Measurements from ENCODE around the gene RNU6-8.
A peak's percentile ranks its signal among the peaks of the same experiment; 100 is the strongest.

RNU6-8 gene

GRCh38 chr14:32202998-32203882, at the start of gene RNU6-8:
Gene RNU6-8 (minus strand): TSS chr14:32203269.
- Histone ChIP-seq H3K4me1 (ENCODE audit: control insufficient read depth in 2 of 2, insufficient read depth in 2 of 2, low read length in 2 of 2) (peaks cover 8 to 13% of the 10 kb centered on the region in 2 donors), H3K9me3 (ENCODE audit: control insufficient read depth in 2 of 2, low read length in 2 of 2) (no peaks in the 10 kb centered on the region), H3K4me3 (ENCODE audit: low read length in 2 of 2) (peak within 1 kb of the TSS; percentile 73 to 92), H3K27me3 (ENCODE audit: control insufficient read depth in 2 of 2, insufficient read depth in 2 of 2, low read length in 2 of 2) (no peaks in the 10 kb centered on the region), H3K36me3 (ENCODE audit: control insufficient read depth in 2 of 2, insufficient read depth in 2 of 2, low read length in 2 of 2) (no peaks in the 10 kb centered on the region), H3K9ac (ENCODE audit: low read depth in 1 of 2, low read length in 2 of 2) (peak within 1 kb of the TSS; percentile 73 to 85), H3K27ac (ENCODE audit: low read depth in 2 of 2, low read length in 2 of 2) (peak within 1 kb of the TSS; percentile 77 to 83)

GRCh38 chr14:32252030-32252670, 49.1 kb upstream of the RNU6-8 start:
- Histone ChIP-seq H3K9me3 (ENCODE audit: control insufficient read depth in 2 of 2, low read length in 2 of 2) (no peaks in the 10 kb centered on the region), H3K9ac (ENCODE audit: low read depth in 1 of 2, low read length in 2 of 2) (no peak overlapping the region), H3K36me3 (ENCODE audit: control insufficient read depth in 2 of 2, insufficient read depth in 2 of 2, low read length in 2 of 2) (no peaks in the 10 kb centered on the region), H3K27me3 (ENCODE audit: control insufficient read depth in 2 of 2, insufficient read depth in 2 of 2, low read length in 2 of 2) (no peaks in the 10 kb centered on the region), H3K4me1 (ENCODE audit: control insufficient read depth in 2 of 2, insufficient read depth in 2 of 2, low read length in 2 of 2) (peaks cover 0 to 3% of the 10 kb centered on the region in 2 donors), H3K4me3 (ENCODE audit: low read length in 2 of 2) (no peak overlapping the region), H3K27ac (ENCODE audit: low read depth in 2 of 2, low read length in 2 of 2) (no peak overlapping the region)

- Histone ChIP-seq H3K4me3 (ENCODE audit: low read length in 2 of 2) (no peak overlapping the region), H3K9me3 (ENCODE audit: control insufficient read depth in 2 of 2, low read length in 2 of 2) (no peaks in the 10 kb centered on the region), H3K27me3 (ENCODE audit: control insufficient read depth in 2 of 2, insufficient read depth in 2 of 2, low read length in 2 of 2) (no peaks in the 10 kb centered on the region), H3K36me3 (ENCODE audit: control insufficient read depth in 2 of 2, insufficient read depth in 2 of 2, low read length in 2 of 2) (no peaks in the 10 kb centered on the region), H3K9ac (ENCODE audit: low read depth in 1 of 2, low read length in 2 of 2) (no peak overlapping the region), H3K27ac (ENCODE audit: low read depth in 2 of 2, low read length in 2 of 2) (no peak overlapping the region), H3K4me1 (ENCODE audit: control insufficient read depth in 2 of 2, insufficient read depth in 2 of 2, low read length in 2 of 2) (peaks cover 0 to 3% of the 10 kb centered on the region in 2 donors)
Observed at GRCh38 chr14:32251530-32251929, 48.5 kb upstream of the RNU6-8 start.

GRCh38 chr14:32250681-32251080, 47.6 kb upstream of the RNU6-8 start:
- no peak overlapping the region for H3K9ac ChIP-seq (ENCODE audit: low read depth in 1 of 2, low read length in 2 of 2)
- no peaks in the 10 kb centered on the region for H3K36me3 ChIP-seq (ENCODE audit: control insufficient read depth in 2 of 2, insufficient read depth in 2 of 2, low read length in 2 of 2)
- H3K9me3 ChIP-seq (ENCODE audit: control insufficient read depth in 2 of 2, low read length in 2 of 2) = no peaks in the 10 kb centered on the region
- H3K4me1 ChIP-seq (ENCODE audit: control insufficient read depth in 2 of 2, insufficient read depth in 2 of 2, low read length in 2 of 2) = peaks cover 0 to 3% of the 10 kb centered on the region in 2 donors
- H3K27ac ChIP-seq (ENCODE audit: low read depth in 2 of 2, low read length in 2 of 2) = no peak overlapping the region
- no peaks in the 10 kb centered on the region for H3K27me3 ChIP-seq (ENCODE audit: control insufficient read depth in 2 of 2, insufficient read depth in 2 of 2, low read length in 2 of 2)
- H3K4me3 ChIP-seq (ENCODE audit: low read length in 2 of 2) = no peak overlapping the region

- H3K27me3 ChIP-seq (ENCODE audit: control insufficient read depth in 2 of 2, insufficient read depth in 2 of 2, low read length in 2 of 2) = no peaks in the 10 kb centered on the region
- H3K27ac ChIP-seq (ENCODE audit: low read depth in 2 of 2, low read length in 2 of 2) = no peak overlapping the region
- H3K36me3 ChIP-seq (ENCODE audit: control insufficient read depth in 2 of 2, insufficient read depth in 2 of 2, low read length in 2 of 2) = no peaks in the 10 kb centered on the region
- H3K4me3 ChIP-seq (ENCODE audit: low read length in 2 of 2) = no peak overlapping the region
- no peak overlapping the region for H3K9ac ChIP-seq (ENCODE audit: low read depth in 1 of 2, low read length in 2 of 2)
- H3K4me1 ChIP-seq (ENCODE audit: control insufficient read depth in 2 of 2, insufficient read depth in 2 of 2, low read length in 2 of 2) = peaks cover 0 to 3% of the 10 kb centered on the region in 2 donors
- H3K9me3 ChIP-seq (ENCODE audit: control insufficient read depth in 2 of 2, low read length in 2 of 2) = no peaks in the 10 kb centered on the region
Observed at GRCh38 chr14:32249780-32250179, 46.7 kb upstream of the RNU6-8 start.

GRCh38 chr14:32249371-32249770, 46.3 kb upstream of the RNU6-8 start:
- H3K27me3 ChIP-seq (ENCODE audit: control insufficient read depth in 2 of 2, insufficient read depth in 2 of 2, low read length in 2 of 2) = no peaks in the 10 kb centered on the region
- H3K4me1 ChIP-seq (ENCODE audit: control insufficient read depth in 2 of 2, insufficient read depth in 2 of 2, low read length in 2 of 2) = peaks cover 0 to 3% of the 10 kb centered on the region in 2 donors
- no peak overlapping the region for H3K27ac ChIP-seq (ENCODE audit: low read depth in 2 of 2, low read length in 2 of 2)
- no peak overlapping the region for H3K4me3 ChIP-seq (ENCODE audit: low read length in 2 of 2)
- H3K36me3 ChIP-seq (ENCODE audit: control insufficient read depth in 2 of 2, insufficient read depth in 2 of 2, low read length in 2 of 2) = no peaks in the 10 kb centered on the region
- no peaks in the 10 kb centered on the region for H3K9me3 ChIP-seq (ENCODE audit: control insufficient read depth in 2 of 2, low read length in 2 of 2)
- no peak overlapping the region for H3K9ac ChIP-seq (ENCODE audit: low read depth in 1 of 2, low read length in 2 of 2)

- Histone ChIP-seq H3K36me3 (ENCODE audit: control insufficient read depth in 2 of 2, insufficient read depth in 2 of 2, low read length in 2 of 2) (no peaks in the 10 kb centered on the region), H3K27me3 (ENCODE audit: control insufficient read depth in 2 of 2, insufficient read depth in 2 of 2, low read length in 2 of 2) (no peaks in the 10 kb centered on the region), H3K9me3 (ENCODE audit: control insufficient read depth in 2 of 2, low read length in 2 of 2) (no peaks in the 10 kb centered on the region), H3K4me3 (ENCODE audit: low read length in 2 of 2) (no peak overlapping the region), H3K27ac (ENCODE audit: low read depth in 2 of 2, low read length in 2 of 2) (no peak overlapping the region), H3K9ac (ENCODE audit: low read depth in 1 of 2, low read length in 2 of 2) (no peak overlapping the region), H3K4me1 (ENCODE audit: control insufficient read depth in 2 of 2, insufficient read depth in 2 of 2, low read length in 2 of 2) (no peaks in the 10 kb centered on the region)
Observed at GRCh38 chr14:32246751-32247150, 43.7 kb upstream of the RNU6-8 start.

GRCh38 chr14:32244404-32244803, 41.3 kb upstream of the RNU6-8 start:
- H3K4me1 ChIP-seq (ENCODE audit: control insufficient read depth in 2 of 2, insufficient read depth in 2 of 2, low read length in 2 of 2) = no peaks in the 10 kb centered on the region
- H3K4me3 ChIP-seq (ENCODE audit: low read length in 2 of 2) = no peak overlapping the region
- H3K9ac ChIP-seq (ENCODE audit: low read depth in 1 of 2, low read length in 2 of 2) = no peak overlapping the region
- no peak overlapping the region for H3K27ac ChIP-seq (ENCODE audit: low read depth in 2 of 2, low read length in 2 of 2)
- no peaks in the 10 kb centered on the region for H3K36me3 ChIP-seq (ENCODE audit: control insufficient read depth in 2 of 2, insufficient read depth in 2 of 2, low read length in 2 of 2)
- H3K9me3 ChIP-seq (ENCODE audit: control insufficient read depth in 2 of 2, low read length in 2 of 2) = no peaks in the 10 kb centered on the region
- no peaks in the 10 kb centered on the region for H3K27me3 ChIP-seq (ENCODE audit: control insufficient read depth in 2 of 2, insufficient read depth in 2 of 2, low read length in 2 of 2)

GRCh38 chr14:32233260-32233659, 30.2 kb upstream of the RNU6-8 start:
- Histone ChIP-seq H3K27me3 (ENCODE audit: control insufficient read depth in 2 of 2, insufficient read depth in 2 of 2, low read length in 2 of 2) (no peaks in the 10 kb centered on the region), H3K36me3 (ENCODE audit: control insufficient read depth in 2 of 2, insufficient read depth in 2 of 2, low read length in 2 of 2) (no peaks in the 10 kb centered on the region), H3K27ac (ENCODE audit: low read depth in 2 of 2, low read length in 2 of 2) (no peak overlapping the region), H3K9me3 (ENCODE audit: control insufficient read depth in 2 of 2, low read length in 2 of 2) (no peaks in the 10 kb centered on the region), H3K9ac (ENCODE audit: low read depth in 1 of 2, low read length in 2 of 2) (no peak overlapping the region), H3K4me3 (ENCODE audit: low read length in 2 of 2) (no peak overlapping the region), H3K4me1 (ENCODE audit: control insufficient read depth in 2 of 2, insufficient read depth in 2 of 2, low read length in 2 of 2) (no peaks in the 10 kb centered on the region)

GRCh38 chr14:32232481-32232880, 29.4 kb upstream of the RNU6-8 start:
- Histone ChIP-seq H3K9ac (ENCODE audit: low read depth in 1 of 2, low read length in 2 of 2) (no peak overlapping the region), H3K36me3 (ENCODE audit: control insufficient read depth in 2 of 2, insufficient read depth in 2 of 2, low read length in 2 of 2) (no peaks in the 10 kb centered on the region), H3K9me3 (ENCODE audit: control insufficient read depth in 2 of 2, low read length in 2 of 2) (no peaks in the 10 kb centered on the region), H3K27ac (ENCODE audit: low read depth in 2 of 2, low read length in 2 of 2) (no peak overlapping the region), H3K4me1 (ENCODE audit: control insufficient read depth in 2 of 2, insufficient read depth in 2 of 2, low read length in 2 of 2) (no peaks in the 10 kb centered on the region), H3K27me3 (ENCODE audit: control insufficient read depth in 2 of 2, insufficient read depth in 2 of 2, low read length in 2 of 2) (no peaks in the 10 kb centered on the region), H3K4me3 (ENCODE audit: low read length in 2 of 2) (no peak overlapping the region)

Measured in mucosa of rectum (tissue), 2 donors.